LNCaP clone FGC (cell line): Measurements from ENCODE around the gene HIVEP3.

Source experiments
- DNase-seq: peaks from one replicate; pipeline ENCODE4 v3.0.0-alpha.2; 2011; ENCODE audit warnings: low read depth
- H3K4me3 ChIP-seq: 2 replicates; pipeline ENCODE4 v1.5.1; 2011; ENCODE audit warnings: mild to moderate bottlenecking, low read depth, low read length, control low read depth
- CTCF ChIP-seq: IDR thresholded peaks from 2 replicates; pipeline ENCODE4 v1.5.1; 2012; ENCODE audit warnings: mild to moderate bottlenecking; ENCODE audit not compliant: control insufficient read depth, insufficient read depth; ENCODE audit errors: extremely low read depth

Gene HIVEP3

GRCh38 chr1:41598325-41598724 is 320.4 kb downstream of the HIVEP3 start:
- no peak overlapping the region for H3K4me3 ChIP-seq
- no peak for DNase-seq
- no peak for TF ChIP-seq CTCF

- TF ChIP-seq CTCF: no peak
- DNase-seq: no peak
Observed at GRCh38 chr1:41592451-41593125, 326.1 kb downstream of the HIVEP3 start.

GRCh38 chr1:41591891-41592290 is 326.8 kb downstream of the HIVEP3 start:
- no peak for TF ChIP-seq CTCF
- DNase-seq: no peak
- no peak overlapping the region for H3K4me3 ChIP-seq

More at GRCh38 chr1:41592451-41593125, 326.1 kb downstream of the HIVEP3 start:
- no peak overlapping the region for H3K4me3 ChIP-seq

- DNase-seq: no peak
- no peak overlapping the region for H3K4me3 ChIP-seq
- TF ChIP-seq CTCF: no peak
Observed at GRCh38 chr1:41590331-41590730, 328.4 kb downstream of the HIVEP3 start.

GRCh38 chr1:41589395-41589794 is 329.3 kb downstream of the HIVEP3 start:
- no peak overlapping the region for H3K4me3 ChIP-seq
- no peak for TF ChIP-seq CTCF
- DNase-seq: no peak

GRCh38 chr1:41588334-41588875 is 330.3 kb downstream of the HIVEP3 start:
- no peak for TF ChIP-seq CTCF
- no peak overlapping the region for H3K4me3 ChIP-seq
- DNase-seq: no peak

GRCh38 chr1:41587791-41588190 is 330.9 kb downstream of the HIVEP3 start:
- TF ChIP-seq CTCF: no peak
- no peak overlapping the region for H3K4me3 ChIP-seq
- no peak for DNase-seq
